ENCODE data around the gene BEGAIN. TPM values are rescaled to one million over a fixed set of nuclear protein-coding genes. Genes with fewer than 3 reads are reported as not detected.

The BEGAIN gene
- polyA plus RNA-seq, 2 of the 4 experiments (the other 2 are of a cell fraction): 1.4 to 3.7 TPM

DNA sequence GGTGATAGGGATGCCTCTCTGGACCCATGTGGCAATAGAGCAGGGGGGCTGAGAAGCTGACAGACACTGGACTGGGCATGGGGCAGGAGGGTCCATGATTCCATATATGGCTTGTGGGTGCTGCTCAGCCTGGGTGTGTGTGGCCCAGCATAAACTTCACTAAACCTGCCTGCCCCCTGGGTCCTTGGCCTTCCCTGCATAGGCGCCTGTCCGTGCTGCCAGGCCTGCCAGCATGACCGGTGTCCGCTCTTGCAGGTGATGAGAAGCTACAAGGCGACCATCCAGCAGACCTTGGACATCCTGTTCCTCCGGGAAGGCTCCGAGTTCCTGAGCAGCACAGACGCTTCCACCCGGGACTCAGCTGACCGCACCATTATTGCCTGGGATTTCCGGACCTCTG lies 61.6 kb downstream of the BEGAIN start:
- H3K27ac ChIP-seq: no peak overlapping the region
- no peaks in the 10 kb centered on the region for H3K9me3 ChIP-seq
- H3K4me2 ChIP-seq: no peak overlapping the region
- no peak for DNase-seq (ENCODE audit: low read depth in 1 of 2, low spot score in 1 of 2)
- H3K4me1 ChIP-seq: no peaks in the 10 kb centered on the region
- ChIA-PET POLR2A (no interaction called here), CTCF (interaction anchor here (0.6 to 2.9 kb wide), 21 partner anchors 8 to 143 kb away, joined by 3 to 14 read pairs (median 4); no protein-coding TSS in a partner anchor)
- TF ChIP-seq MAFK (IDR thresholded peaks at IDR 0.05; ENCODE audit: partially characterized antibody): no peak
- no peak for TF ChIP-seq HOXA7 (CRISPR knock-in tag; IDR thresholded peaks at IDR 0.05)
- no peak for TF ChIP-seq POLR2AphosphoS2 (conservative IDR thresholded peaks at IDR 0.05; ENCODE audit: low read length)
- no peak for TF ChIP-seq FOXS1 (CRISPR knock-in tag; IDR thresholded peaks at IDR 0.05)
- no peak for TF ChIP-seq ZC3H11A (IDR thresholded peaks at IDR 0.05)
- no peak overlapping the region for H3K4me3 ChIP-seq
- 90% methylated on average over 11 of the region's 11 CpGs for WGBS (ENCODE audit: missing lambda C conversion rate)
- no peak for FAIRE-seq
- peak in 1 of 2 experiments; percentile 16; a peak in 2 of 6 replicates for ATAC-seq

DNA sequence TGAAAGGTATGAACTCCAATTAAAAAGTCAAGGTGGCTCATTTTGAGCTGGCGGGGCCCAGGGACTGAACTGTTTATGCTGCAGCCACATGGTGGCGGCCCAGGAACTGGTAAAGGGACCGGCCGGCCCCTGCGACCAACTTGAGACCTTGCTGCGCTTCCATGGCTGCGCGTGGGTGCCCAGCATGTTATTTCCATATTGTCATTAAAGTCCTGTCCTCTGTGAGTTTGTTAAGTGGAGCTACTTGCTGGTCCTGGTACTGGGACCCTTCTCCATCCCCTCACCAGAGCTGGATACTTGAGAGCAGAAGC lies 62.3 kb downstream of the BEGAIN start:
- Histone ChIP-seq H3K27ac (no peak overlapping the region), H3K4me3 (no peak overlapping the region), H3K4me2 (no peak overlapping the region), H3K4me1 (no peaks in the 10 kb centered on the region), H3K9me3 (no peaks in the 10 kb centered on the region)
- TF ChIP-seq, protein P1, sequence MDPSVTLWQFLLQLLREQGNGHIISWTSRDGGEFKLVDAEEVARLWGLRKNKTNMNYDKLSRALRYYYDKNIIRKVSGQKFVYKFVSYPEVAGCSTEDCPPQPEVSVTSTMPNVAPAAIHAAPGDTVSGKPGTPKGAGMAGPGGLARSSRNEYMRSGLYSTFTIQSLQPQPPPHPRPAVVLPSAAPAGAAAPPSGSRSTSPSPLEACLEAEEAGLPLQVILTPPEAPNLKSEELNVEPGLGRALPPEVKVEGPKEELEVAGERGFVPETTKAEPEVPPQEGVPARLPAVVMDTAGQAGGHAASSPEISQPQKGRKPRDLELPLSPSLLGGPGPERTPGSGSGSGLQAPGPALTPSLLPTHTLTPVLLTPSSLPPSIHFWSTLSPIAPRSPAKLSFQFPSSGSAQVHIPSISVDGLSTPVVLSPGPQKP (IDR thresholded peaks at IDR 0.05; ENCODE audit: low read depth, low read length): no peak
- no peak for TF ChIP-seq GATA3 (IDR thresholded peaks at IDR 0.05; ENCODE audit: borderline replicate concordance)
- no peak for TF ChIP-seq MAZ (IDR thresholded peaks at IDR 0.05; ENCODE audit: borderline replicate concordance, low read depth, low read length)
- peak; percentile 72 to 79 for TF ChIP-seq RAD21 (conservative IDR thresholded peaks at IDR 0.05 in 1 of 2, IDR thresholded peaks at IDR 0.05 in 1 of 2)
- TF ChIP-seq ZFP36 (IDR thresholded peaks at IDR 0.05; ENCODE audit: borderline replicate concordance, partially characterized antibody): no peak
- peak; percentile 65 for TF ChIP-seq SMC3 (IDR thresholded peaks at IDR 0.05)
- TF ChIP-seq HDAC2 (IDR thresholded peaks at IDR 0.05): no peak
- TF ChIP-seq, protein P2, sequence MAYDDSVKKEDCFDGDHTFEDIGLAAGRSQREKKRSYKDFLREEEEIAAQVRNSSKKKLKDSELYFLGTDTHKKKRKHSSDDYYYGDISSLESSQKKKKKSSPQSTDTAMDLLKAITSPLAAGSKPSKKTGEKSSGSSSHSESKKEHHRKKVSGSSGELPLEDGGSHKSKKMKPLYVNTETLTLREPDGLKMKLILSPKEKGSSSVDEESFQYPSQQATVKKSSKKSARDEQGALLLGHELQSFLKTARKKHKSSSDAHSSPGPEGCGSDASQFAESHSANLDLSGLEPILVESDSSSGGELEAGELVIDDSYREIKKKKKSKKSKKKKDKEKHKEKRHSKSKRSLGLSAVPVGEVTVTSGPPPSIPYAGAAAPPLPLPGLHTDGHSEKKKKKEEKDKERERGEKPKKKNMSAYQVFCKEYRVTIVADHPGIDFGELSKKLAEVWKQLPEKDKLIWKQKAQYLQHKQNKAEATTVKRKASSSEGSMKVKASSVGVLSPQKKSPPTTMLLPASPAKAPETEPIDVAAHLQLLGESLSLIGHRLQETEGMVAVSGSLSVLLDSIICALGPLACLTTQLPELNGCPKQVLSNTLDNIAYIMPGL (CRISPR knock-in tag; IDR thresholded peaks at IDR 0.05; ENCODE audit: borderline replicate concordance): no peak
- TF ChIP-seq, protein P3, sequence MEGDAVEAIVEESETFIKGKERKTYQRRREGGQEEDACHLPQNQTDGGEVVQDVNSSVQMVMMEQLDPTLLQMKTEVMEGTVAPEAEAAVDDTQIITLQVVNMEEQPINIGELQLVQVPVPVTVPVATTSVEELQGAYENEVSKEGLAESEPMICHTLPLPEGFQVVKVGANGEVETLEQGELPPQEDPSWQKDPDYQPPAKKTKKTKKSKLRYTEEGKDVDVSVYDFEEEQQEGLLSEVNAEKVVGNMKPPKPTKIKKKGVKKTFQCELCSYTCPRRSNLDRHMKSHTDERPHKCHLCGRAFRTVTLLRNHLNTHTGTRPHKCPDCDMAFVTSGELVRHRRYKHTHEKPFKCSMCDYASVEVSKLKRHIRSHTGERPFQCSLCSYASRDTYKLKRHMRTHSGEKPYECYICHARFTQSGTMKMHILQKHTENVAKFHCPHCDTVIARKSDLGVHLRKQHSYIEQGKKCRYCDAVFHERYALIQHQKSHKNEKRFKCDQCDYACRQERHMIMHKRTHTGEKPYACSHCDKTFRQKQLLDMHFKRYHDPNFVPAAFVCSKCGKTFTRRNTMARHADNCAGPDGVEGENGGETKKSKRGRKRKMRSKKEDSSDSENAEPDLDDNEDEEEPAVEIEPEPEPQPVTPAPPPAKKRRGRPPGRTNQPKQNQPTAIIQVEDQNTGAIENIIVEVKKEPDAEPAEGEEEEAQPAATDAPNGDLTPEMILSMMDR (IDR thresholded peaks at IDR 0.05): peak; percentile 55
- no peak for TF ChIP-seq TFCP2L1 (CRISPR knock-in tag; IDR thresholded peaks at IDR 0.05)
- no peak for TF ChIP-seq MYC (IDR thresholded peaks at IDR 0.05; ENCODE audit: borderline replicate concordance, low read length)
- TF ChIP-seq JUN (IDR thresholded peaks at IDR 0.05): no peak
- POLR2A ChIA-PET: no interaction called here
- ATAC-seq (peak; percentile 58 to 87; a peak in 3 of 6 replicates), DNase-seq (ENCODE audit: low read depth in 1 of 2, low spot score in 1 of 2) (peak; percentile 41 to 46), FAIRE-seq (no peak)
- CTCF ChIA-PET: interaction anchor here (0.6 to 2.9 kb wide), 24 partner anchors 9 to 1140 kb away, joined by 3 to 14 read pairs (median 4); no protein-coding TSS in a partner anchor
- 56% methylated on average over 8 of the region's 8 CpGs for WGBS (ENCODE audit: missing lambda C conversion rate)

DNA sequence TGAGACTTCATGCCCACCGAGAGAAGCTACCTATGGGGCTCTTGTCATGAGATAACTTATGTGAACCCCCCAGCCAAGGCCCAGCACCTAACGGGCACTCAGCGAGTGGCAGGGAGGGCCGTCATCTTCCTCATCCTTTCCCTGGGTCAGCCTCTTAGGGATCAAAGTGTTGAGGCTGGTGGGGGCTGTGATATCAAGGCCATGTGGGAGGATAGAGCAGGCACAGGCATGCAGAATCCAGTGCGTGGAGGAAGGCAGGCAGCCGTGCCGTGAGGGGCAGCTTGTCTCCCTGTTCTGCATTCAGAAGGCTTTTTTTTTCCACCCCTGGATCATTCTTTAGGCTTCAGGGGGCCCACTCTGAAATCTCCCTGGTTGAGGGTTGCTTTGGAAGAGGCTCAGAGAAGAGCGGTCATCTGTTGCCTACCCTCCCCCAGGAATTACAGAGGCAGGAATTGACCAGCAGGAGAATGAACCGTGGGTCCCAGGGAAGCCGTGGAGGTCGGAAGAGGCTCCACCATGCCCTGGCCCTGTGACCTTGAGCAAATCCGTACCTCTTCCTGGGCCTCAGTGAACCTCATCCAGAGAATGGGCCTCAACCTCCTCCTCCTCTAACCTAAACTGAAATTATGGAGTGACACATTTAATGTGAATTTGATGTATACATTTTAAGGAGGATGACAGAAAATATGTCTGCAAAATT lies 62.8 kb downstream of the BEGAIN start:
- FAIRE-seq (no peak), DNase-seq (ENCODE audit: low read depth in 1 of 2, low spot score in 1 of 2) (no peak), ATAC-seq (peak in 1 of 2 experiments; percentile 16; a peak in 2 of 6 replicates)
- Histone ChIP-seq H3K9me3 (no peaks in the 10 kb centered on the region), H3K4me1 (no peaks in the 10 kb centered on the region), H3K27ac (no peak overlapping the region), H3K4me2 (no peak overlapping the region), H3K4me3 (no peak overlapping the region)
- CTCF ChIA-PET: interaction anchor here (0.6 to 2.9 kb wide), 23 partner anchors 9 to 1141 kb away, joined by 3 to 14 read pairs (median 5); no protein-coding TSS in a partner anchor
- 65% methylated on average over 12 of the region's 12 CpGs for WGBS (ENCODE audit: missing lambda C conversion rate)
- POLR2A ChIA-PET: no interaction called here
- no peak for TF ChIP-seq EHF (CRISPR knock-in tag; IDR thresholded peaks at IDR 0.05)
- no peak for TF ChIP-seq CBX2 (IDR thresholded peaks at IDR 0.05; ENCODE audit: borderline replicate concordance, low read depth)
- TF ChIP-seq, protein P3 (IDR thresholded peaks at IDR 0.05): no peak
- TF ChIP-seq RNF2 (IDR thresholded peaks at IDR 0.05; ENCODE audit: borderline replicate concordance, low read depth): no peak
- TF ChIP-seq ZSCAN20 (CRISPR knock-in tag; IDR thresholded peaks at IDR 0.05): no peak

Data from A549 (cell line).